Measurements from ENCODE around the gene OVOL2.

DNA sequence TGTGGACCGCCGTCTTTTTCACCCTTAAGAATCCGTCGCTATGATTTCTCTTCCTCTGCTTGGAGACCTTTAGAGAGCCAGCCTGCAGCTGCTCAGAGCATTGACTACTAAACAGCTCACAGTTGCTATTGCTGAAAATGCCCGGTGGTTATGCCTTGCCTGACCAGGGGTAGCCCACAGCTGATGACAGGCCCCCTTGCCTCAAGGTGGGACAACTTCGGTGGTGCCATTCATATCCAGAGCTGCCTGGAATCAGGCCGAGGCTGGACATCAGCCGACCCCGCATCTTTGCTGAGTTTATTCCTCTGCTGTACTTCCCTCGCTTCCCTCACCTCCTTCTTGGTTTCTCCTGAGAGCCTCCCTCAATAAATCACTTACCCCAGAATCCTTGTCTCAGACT lies 39.6 kb downstream of the OVOL2 start:
- TF ChIP-seq CTCF (IDR thresholded peaks at IDR 0.05): no peak
- no peak for TF ChIP-seq POLR2A (IDR thresholded peaks at IDR 0.05)
- no peak for TF ChIP-seq EP300 (IDR thresholded peaks at IDR 0.05)

All from ovary (tissue), 3 donors.